GM21825 (cell line): ENCODE results near the gene RAB36.

Experiments used
- ATAC-seq: cut with Tn5 transposase; IDR thresholded peaks from one replicate; pipeline ENCODE4 v1.9.1; 2021; ENCODE audit warnings: mild to moderate bottlenecking, moderate library complexity; ENCODE audit not compliant: unreplicated experiment

Gene RAB36

GRCh38 chr22:23144932-23145877 is at the start of gene RAB36:
TSS of gene RAB36 (plus strand) at chr22:23145477. CDS start at chr22:23146617, 1,140 bp downstream.
- peak; percentile 34 for ATAC-seq

- ATAC-seq, result no peak
Measured at GRCh38 chr22:23095733-23096342, 49.4 kb upstream of the RAB36 start.

- no peak for ATAC-seq
Measured at GRCh38 chr22:23097412-23098229, 47.7 kb upstream of the RAB36 start.

GRCh38 chr22:23098230-23098705 is 47.0 kb upstream of the RAB36 start:
- no peak for ATAC-seq

GRCh38 chr22:23098718-23099530 is 46.4 kb upstream of the RAB36 start:
- ATAC-seq, result no peak

GRCh38 chr22:23099531-23099804 is 45.8 kb upstream of the RAB36 start:
- ATAC-seq, result no peak

GRCh38 chr22:23100124-23100801 is 45.0 kb upstream of the RAB36 start:
- no peak for ATAC-seq

- no peak for ATAC-seq
Measured at GRCh38 chr22:23101524-23101923, 43.8 kb upstream of the RAB36 start.

- no peak for ATAC-seq
Measured at GRCh38 chr22:23102002-23102655, 43.1 kb upstream of the RAB36 start.

- no peak for ATAC-seq
Measured at GRCh38 chr22:23102776-23103175, 42.5 kb upstream of the RAB36 start.

- no peak for ATAC-seq
Measured at GRCh38 chr22:23103199-23103954, 41.9 kb upstream of the RAB36 start.

GRCh38 chr22:23104187-23104971 is 40.9 kb upstream of the RAB36 start:
- no peak for ATAC-seq

GRCh38 chr22:23105304-23105703 is 40.0 kb upstream of the RAB36 start:
- ATAC-seq, result no peak

GRCh38 chr22:23105919-23106318 is 39.4 kb upstream of the RAB36 start:
- no peak for ATAC-seq

- no peak for ATAC-seq
Measured at GRCh38 chr22:23106344-23106743, 38.9 kb upstream of the RAB36 start.

GRCh38 chr22:23106906-23107367 is 38.3 kb upstream of the RAB36 start:
- ATAC-seq, result no peak

GRCh38 chr22:23107487-23108248 is 37.6 kb upstream of the RAB36 start:
- no peak for ATAC-seq
